ENCODE measurements around the gene PALMD.

The PALMD gene

DNA sequence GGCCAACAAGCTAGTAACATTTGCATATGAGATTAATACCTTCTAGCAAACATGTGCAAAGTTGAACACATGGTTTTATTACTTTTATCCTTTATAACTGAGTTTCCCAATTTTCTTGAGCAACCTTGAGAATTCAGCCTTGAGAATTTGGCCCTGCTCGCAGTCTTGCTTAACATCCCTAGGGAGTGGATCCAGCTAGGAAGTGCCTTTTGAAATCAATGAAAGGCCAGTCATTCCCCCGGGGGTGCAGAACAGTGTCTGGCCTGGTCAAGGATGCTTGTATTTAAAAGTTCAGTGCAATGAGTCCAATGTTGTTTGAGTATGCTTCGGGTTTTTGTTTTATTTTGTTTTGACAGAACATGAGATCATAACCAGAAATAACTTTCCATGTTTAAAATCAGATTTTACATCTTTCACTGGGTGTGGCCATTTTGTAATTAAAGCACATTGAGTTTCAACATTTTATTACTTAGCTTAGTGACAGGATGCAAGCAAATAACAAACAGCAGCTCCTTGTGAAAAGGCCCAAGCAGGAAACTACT lies 16.7 kb downstream of the PALMD start:
- no peak for DNase-seq

DNA sequence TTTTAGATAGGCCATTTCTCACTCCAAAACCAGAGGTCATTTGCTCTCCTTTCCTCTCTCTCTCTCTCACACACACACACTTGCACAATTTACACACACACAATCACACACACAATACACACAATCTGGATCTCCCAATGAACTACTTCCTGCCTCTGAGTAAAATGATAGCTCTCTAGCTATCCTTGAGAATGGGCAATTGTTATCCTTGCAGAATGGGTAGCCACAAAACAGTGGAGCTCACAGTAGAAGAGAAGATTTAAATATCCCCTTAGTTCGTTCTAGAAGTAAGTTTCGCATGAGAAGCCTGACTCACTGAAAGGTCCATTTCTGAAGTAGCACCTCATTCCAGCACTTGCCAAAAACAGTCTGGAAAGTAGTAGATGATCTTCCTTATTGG lies 17.6 kb downstream of the PALMD start:
- no peak for DNase-seq

DNA sequence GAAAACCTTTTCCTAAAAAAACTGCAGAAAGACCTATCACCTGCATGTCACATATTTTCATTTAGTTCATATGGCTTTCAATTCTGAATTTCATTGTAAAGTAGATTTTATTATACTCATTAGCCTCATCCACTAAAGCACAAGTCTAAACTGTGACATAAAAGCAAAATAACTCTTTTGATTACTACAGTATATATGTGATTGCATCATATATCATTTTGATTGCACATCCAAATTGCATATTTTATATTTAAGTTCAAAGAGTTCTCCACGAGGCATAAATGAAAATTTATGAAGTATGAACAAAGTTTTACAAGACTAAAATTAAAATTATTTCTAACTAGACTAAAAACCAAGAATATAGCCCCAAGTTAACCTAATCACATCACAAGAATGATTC lies 19.3 kb downstream of the PALMD start:
- no peak for DNase-seq

- DNase-seq = no peak
Measured at GRCh38 chr1:99669376-99669775, 23.5 kb downstream of the PALMD start.

GRCh38 chr1:99669821-99670220 lies 23.9 kb downstream of the PALMD start:
- DNase-seq = no peak

- no peak for DNase-seq
Measured at GRCh38 chr1:99670583-99670982, 24.7 kb downstream of the PALMD start.

DNA sequence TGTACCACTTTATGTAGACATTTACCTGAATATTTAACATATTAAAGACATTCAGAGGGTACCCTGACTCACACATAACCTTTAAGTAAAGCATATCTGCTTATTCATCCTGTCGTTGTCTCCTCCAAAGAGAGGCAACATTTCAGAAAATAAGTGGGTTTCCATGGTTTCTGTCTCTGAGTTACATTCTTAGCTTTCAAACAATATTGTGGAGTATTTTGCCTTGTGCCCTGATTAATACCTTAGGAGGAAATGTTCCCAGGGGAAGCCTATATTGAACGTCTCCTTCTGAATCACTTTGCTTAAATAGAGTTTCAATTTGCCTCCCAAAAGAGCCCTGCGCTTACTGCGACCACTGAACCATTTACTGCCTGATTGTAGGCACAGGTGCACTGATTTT lies 26.1 kb downstream of the PALMD start:
- no peak for DNase-seq

GRCh38 chr1:99672530-99673213 lies 26.8 kb downstream of the PALMD start:
- DNase-seq = no peak

- no peak for DNase-seq
Measured at GRCh38 chr1:99673315-99673714, 27.4 kb downstream of the PALMD start.

- no peak for DNase-seq
Measured at GRCh38 chr1:99674115-99675064, 28.5 kb downstream of the PALMD start.

GRCh38 chr1:99675292-99675691 lies 29.4 kb downstream of the PALMD start:
- DNase-seq = no peak

DNA sequence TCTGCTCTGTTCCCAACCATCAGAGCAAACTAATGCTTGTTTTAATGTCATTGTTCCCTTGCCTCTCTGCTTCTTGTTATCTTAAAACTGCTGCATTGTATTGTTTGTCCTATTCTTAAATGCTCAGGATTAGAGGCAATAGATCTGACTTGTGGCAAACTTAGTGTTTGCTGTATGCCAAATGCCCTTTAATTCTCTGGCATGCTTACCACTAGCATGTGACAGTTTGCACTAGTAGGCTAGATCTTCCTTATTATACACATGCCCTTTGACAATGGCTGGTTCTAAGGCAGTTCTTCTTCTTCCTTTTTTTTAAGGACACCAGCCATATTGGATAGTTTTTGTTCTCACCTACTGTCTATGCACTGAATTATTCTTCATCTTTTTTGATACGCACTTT lies 30.1 kb downstream of the PALMD start:
- DNase-seq = no peak

DNA sequence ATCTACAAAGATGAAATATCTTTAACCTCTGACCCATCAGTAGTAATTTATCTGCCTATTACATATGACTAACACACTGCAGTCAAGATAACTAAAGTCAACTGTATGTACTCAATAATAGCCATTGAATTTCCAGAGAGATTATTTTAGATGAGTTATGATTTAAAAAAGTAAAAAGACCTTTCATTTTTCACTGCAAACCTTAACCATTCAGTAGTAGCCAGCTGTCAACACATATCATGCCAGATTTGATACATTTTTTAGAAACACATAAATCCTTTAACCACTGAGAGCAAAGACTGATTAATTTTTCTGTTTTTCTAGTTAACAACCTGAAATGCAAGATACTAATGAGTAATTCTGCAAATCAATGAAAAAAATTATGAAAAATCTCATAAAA lies 31.0 kb downstream of the PALMD start:
- no peak for DNase-seq

GRCh38 chr1:99677416-99677815 lies 31.5 kb downstream of the PALMD start:
- DNase-seq = no peak

GRCh38 chr1:99680270-99680669 lies 34.4 kb downstream of the PALMD start:
- DNase-seq = no peak

DNA sequence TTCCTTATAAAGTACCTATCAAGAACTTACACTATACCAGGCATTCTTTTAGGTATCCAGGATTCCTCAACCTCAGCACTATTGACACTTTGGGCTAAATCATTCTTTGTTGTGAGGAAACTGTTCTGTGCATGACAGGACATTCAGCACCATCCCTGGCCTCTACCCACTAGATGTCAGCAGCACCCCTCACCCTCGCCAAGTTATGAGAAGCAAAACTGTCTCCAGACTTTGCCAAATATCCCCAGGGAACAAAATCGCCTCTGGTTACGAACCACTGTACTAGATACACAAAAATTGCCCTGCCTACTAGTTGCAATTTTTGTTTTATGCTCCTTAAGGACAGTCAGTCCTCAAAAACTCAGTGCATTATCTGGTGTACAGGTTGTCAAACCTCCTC lies 35.7 kb downstream of the PALMD start:
- DNase-seq = no peak

GRCh38 chr1:99682291-99682751 lies 36.4 kb downstream of the PALMD start:
- DNase-seq = no peak

DNA sequence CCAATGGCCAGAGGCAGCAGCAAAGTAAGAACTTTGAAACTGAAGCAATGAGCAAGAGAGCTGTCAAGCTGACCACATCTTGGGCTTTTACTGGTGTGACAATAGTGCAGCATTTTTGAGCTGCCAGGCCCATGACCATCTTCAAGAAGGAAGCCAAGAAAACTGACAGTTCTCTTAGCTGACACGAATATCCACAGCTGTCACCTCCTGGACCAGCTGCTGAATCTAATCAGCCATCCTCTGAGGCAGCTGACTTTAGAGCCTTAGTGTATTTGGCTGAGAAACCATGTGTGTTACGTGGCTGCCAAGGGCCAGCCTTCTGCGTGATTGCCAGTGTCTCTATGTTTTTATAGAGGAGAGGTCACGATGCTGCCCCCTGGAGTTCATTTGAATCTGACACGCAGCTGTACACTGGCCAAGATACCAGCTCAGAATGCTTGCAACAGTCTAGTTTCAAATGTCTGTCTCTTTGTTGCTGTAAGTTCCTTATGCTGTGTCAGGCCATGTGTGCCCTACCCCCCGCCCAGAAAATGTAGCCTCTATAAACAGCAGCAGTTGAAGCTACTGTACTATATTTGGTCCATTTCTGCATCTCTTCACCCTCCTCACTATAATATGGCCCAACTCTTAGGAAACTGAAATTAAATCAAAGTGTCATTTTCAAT lies 39.7 kb downstream of the PALMD start:
- peak; percentile 32 for DNase-seq

- no peak for DNase-seq
Measured at GRCh38 chr1:99691175-99691574, 45.3 kb downstream of the PALMD start.

DNA sequence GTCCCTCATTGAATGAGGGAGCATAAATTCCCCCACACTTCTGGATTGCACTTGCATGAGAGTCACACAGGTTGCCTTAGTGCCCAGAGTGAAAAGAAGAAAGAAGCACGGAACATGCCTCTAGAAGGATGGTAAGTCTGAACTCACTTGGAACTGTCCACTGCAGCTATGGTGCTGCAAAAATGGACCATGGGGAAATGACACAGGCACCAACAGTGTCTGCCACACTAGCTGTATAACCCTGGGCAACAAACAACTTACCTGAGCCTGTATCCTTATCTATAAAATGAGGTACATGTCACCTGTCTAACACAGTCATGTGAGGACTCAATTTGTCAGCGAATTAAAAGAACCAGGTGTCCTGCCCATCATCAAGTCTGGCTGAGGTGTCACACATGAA lies 50.7 kb downstream of the PALMD start:
- DNase-seq = no peak

- DNase-seq = no peak
Measured at GRCh38 chr1:99697580-99697979, 51.7 kb downstream of the PALMD start.

GRCh38 chr1:99700020-99700419 lies 54.1 kb downstream of the PALMD start:
- DNase-seq = no peak

DNA sequence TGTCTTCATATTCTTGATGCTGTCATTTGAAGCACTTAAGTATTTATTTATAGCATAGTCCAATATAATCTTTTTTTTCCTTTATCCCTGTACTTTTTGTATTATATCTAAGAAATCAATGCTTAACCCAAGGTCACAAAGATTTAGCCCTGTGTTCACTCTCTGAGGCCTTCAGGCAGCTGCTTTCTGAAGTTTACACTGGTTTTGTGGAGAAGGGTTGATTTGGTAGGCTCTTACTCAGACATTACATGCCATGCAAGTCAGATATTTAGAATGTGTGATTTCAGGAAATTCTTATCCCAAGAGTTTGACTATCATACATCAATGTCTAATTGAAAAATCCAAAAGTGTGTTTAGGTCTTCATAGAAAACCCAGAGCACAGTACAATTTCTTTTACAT lies 56.3 kb downstream of the PALMD start:
- DNase-seq = no peak

Measured in stimulated activated CD4-positive, alpha-beta T cell treated with anti-CD3 and anti-CD28 coated beads, Interleukin-4, amount 100 ng/mL, for 1 hour (primary cell).